HG03025 (cell line): Measurements from ENCODE around the gene NFIB.

Source experiments
- ATAC-seq: cut with Tn5 transposase; IDR thresholded peaks from one replicate; pipeline ENCODE4 v1.9.1; 2021; ENCODE audit warnings: mild to moderate bottlenecking, moderate library complexity; ENCODE audit not compliant: unreplicated experiment, low FRiP score

Gene NFIB

DNA sequence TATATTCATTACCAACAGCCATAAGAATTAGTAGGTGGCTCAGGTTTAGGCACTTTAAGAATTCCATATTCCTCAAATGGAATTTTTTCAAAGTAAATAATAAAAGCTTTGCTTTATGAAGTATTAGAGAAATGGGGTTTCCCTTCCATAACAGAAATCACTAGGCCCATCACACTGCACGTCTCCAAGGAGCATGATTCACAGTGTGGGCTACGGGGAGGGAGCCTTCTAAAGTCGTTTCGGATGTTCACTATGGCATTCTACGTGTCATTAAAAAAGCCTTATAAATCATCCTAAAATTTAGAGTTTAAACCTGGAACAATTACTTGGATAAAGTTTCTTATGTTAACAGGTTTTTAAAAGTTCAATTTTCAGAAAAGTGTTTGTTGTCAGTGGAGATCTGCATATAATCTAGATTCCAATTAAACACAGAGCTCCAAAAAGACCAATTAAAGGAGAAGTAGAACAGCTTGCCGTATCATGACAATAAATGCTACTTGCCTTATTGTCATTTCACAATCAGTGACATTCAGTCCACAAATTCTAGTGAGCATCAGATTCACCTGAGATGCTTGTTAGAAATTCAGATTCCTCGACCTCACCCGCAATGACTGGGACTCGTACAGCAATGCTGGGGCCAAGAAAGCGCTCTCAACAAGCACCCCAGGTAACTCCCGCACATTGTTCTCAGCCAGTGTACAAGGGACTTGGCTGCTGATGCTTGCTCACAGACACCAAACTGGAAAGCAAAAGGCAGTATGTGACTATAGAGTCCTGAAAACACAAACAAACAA, 115.7 kb downstream of the NFIB start:
- ATAC-seq: no peak

DNA sequence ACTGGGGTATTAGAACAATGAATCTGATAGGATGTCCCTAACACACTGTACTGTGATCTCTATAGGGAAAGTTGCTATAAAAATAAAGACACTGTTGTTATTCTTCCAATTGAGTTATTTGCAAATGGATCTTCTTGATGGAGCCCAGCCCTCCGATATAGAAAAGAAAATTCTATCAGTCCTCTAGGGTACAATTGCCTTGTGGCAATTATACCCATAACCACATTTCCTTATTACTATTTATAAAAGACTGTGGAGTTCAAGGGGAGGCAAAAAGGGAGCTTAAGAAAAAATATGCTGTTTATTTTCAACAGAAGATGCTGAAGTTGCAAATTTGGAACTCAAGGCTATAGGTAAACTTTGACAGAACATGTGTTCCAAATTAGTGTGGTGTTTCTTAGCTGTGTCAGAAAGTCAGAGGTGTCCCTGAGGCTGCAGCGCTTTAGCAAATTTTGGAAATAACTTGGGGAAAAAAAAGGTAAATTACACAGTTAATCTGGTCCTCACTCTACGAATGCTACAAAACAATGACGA, 116.5 kb downstream of the NFIB start:
- no peak for ATAC-seq

DNA sequence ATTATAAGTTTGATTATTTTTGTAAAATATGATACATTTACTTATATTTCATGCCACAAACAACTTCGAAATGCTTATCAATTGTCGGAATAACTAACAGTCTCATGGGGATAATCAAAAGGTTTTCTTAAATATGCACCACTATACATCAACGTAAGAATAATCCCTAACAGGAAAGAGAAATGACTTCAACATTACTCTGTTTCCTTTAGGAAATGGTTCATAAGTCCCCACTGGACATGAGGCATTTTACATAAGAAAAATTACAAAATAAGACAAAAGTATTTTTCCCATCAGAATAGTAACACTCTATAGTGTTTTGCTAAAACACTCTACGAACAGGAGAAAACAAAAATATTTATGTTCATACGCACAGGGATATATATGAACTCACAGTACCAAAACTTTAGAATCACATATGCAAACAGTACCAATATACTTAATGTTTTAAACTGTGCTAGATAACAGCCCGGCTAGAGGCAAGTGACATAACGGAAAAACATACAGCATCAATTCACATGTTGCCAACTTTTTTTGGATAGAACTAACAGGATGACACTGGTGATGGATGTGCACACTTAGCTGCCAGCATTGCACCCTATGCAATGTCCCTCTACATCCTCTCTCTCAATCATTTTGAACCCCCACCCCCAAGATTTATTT, 120.5 kb downstream of the NFIB start:
- ATAC-seq: no peak

DNA sequence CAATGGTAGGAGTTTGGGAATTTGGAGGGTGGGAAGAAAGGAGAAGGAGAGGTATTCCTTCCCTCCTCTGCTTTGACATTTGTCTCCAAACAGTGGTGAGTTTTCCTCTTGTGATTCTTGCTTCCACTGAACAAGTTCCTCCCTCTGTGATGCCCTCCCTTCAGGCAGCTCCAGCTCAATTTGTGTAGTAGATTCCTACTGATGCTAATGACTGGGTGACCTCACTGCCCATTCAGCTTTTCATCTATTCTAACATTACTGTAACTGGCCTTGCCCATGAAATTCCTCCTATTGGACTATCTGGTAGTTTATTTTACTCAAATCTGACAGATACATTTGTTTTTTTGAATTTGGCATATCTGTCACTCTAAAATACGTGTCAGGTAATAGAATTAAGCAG, 121.4 kb downstream of the NFIB start:
- no peak for ATAC-seq

DNA sequence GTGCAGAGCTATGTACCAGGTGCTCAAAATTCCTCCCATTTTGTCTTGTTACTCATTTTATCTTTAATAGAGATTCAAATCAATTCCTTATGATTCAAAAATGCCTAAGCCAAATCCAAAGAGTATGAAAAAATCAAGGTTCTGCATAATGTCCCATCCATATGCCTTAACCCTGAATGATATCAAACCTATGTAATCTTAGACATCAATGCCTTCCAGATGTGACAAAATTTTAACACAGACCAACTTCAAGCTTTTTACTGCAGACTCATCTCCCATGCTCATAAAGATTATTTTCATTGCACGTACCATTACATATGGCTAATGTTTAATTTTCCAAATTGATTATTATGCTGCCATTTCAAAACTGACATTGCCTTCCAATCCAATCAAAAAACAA, 122.4 kb downstream of the NFIB start:
- no peak for ATAC-seq

DNA sequence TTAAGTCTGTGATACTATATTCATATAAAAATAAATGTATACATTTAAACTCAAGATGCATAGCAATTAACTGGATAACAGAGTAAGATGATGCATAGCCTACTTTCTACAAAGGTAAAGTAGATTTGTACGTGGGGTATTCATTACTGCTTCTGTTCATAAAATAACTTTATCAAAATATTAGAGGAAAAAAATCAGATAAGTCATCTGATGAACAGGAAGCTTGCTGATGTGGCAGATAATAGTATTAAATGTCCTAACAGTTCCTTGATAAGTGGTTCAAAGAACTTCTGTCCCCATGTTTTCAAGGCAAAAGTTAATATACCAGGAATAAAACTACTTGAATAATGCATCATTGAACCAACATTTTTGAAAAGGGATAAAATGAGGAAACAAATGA, 123.7 kb downstream of the NFIB start:
- ATAC-seq: no peak

DNA sequence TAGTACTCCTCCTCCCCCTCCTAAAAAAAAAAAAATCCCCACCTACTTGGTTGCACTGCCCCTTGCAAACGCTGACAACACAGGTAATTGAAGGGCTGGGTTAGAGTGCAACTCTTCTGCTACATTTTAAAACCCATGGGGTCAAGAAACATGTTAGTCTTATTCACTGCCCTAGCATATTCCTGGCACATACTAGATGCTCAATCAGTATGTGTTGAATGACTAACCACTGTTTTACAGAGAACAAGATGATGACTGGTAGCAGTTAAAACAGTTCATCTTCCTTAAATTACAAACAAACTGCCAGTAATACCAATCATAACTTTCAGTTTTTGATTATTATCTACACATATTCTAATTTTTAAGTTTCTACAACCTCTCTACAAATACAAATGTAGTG, 124.4 kb downstream of the NFIB start:
- ATAC-seq: no peak

DNA sequence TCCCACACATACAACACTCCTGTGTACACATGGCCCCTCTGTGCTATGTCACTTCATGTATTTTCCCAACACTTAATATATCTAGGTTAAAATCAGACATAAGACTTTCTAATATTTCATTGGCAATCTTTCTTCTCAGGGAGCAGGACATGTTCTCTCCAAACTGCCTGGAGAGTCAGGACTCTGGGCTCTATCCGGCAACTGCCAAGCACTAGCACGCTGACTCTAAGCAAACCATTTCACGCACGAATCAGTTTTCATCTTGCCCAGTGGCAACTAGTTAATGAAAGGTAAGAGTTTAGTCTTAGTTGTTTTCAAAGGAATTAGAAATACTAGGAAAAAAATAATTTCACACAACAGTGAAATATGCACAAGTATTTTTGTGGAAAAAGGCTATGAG, 124.8 kb downstream of the NFIB start:
- no peak for ATAC-seq

DNA sequence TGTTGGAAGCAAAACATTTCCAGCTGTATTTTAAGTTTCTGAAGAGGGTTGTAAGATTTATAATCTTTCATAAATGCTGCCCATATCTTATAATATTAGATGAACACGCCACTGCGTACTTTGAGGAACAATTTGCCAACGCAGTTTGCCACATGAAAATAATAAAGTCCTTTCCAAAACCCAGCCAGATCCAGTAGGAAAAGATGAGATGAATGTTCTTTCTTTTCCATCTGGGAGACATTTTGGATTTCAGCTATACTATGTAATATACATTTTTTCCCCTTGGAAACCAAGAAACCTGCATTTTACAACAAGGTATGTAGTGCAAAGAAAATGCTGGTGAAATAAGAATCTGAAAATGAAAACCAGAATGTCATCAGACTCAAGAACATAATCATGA, 125.4 kb downstream of the NFIB start:
- ATAC-seq: no peak

DNA sequence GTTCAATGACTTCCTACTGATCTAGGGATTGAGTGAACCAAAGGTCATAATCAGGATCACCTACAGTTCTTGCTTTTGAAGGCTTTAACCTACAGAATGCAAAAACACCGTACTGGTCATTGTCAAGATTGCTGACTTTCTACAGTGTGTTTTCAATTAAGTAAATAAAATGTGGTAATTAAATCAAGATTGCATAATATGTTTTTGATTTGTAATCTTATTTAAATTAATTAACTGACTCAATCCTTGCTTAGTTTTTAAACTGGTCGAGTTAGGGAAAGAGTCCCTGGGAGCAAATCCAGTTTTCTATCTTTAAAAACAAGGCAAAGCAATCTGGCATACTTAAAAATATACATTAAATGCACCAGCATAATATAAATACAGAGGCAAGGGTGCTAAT, 125.9 kb downstream of the NFIB start:
- no peak for ATAC-seq

DNA sequence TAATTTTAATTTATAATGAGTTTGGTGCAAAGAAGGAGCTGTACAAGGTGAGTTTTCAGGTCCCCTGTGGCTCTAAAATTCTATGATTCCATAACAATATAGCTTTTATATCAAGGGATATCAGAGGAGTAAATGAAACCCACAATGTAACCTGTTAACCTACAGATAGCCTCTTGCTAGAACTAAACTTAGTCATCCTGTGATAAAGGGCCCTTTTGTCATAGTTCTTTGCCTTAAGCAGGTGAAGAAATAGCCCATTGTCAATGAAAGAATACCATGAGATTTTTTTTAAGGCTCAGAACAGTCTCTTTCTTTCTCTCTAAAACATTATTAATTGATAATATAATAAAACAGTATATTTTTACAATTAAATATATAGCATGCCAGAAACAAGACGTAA, 127.8 kb downstream of the NFIB start:
- no peak for ATAC-seq

DNA sequence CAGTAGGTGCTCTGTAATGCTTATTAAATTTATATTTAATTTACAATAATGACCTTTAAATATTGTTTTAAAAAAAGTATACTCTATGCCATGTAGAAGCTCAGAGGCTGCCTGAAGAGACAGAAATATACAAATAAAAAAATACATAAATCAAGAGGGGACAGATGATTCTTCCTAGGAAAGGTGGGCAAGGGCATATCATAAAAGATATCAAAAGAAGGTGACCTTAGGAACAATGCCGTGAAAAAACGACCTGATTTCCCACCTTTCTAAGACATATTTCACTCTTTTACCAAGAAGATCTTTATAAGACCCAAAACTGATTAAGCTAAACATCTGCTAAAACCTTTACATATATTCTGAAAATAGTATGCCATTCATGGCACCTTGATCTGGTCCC, 128.9 kb downstream of the NFIB start:
- no peak for ATAC-seq

DNA sequence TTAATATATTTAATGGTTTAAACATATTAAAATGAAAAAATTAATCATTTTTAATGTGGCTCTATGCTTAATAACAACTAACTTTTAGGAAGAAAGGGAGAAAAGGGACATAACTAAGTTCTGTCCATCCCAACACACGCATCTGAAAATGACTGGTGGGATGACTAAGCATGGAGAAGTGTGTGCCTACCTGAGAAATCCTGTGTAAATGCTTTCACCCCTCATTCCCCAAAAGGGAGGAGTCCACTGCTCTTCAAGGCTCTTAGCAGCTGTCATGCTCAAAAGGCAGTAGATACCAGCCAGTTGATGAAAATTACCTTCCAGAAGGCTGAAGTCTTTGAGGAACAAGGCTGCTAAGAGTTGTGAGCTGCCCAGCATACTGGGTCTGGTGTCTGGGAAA, 130.9 kb downstream of the NFIB start:
- ATAC-seq: no peak

DNA sequence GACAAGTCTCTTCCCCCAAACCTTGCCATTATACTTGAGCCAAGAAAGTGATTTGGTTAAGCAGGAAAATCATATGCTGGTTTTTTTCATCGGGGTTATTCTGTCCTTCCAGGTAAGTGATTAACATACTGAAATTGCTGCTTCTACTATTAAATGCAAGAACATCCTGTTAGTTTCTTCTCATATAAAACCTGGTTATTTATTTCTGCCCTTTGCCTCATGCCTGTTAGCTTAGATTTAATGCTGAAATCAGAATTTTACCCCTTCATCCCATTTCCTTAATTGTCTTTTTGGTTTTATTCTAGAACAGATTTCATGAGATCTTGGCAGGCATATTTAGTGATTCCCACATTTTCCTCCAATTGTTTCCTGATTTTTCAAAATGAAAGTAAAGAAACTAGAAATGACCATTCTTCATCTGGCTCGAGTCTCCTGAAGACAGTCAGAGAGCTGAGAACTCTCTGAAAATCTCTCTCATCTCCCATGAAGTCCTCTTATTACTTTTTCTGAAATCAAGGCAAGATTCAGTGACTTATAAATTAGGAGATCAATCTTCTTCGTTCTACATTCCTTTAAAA, 132.9 kb downstream of the NFIB start:
- no peak for ATAC-seq

DNA sequence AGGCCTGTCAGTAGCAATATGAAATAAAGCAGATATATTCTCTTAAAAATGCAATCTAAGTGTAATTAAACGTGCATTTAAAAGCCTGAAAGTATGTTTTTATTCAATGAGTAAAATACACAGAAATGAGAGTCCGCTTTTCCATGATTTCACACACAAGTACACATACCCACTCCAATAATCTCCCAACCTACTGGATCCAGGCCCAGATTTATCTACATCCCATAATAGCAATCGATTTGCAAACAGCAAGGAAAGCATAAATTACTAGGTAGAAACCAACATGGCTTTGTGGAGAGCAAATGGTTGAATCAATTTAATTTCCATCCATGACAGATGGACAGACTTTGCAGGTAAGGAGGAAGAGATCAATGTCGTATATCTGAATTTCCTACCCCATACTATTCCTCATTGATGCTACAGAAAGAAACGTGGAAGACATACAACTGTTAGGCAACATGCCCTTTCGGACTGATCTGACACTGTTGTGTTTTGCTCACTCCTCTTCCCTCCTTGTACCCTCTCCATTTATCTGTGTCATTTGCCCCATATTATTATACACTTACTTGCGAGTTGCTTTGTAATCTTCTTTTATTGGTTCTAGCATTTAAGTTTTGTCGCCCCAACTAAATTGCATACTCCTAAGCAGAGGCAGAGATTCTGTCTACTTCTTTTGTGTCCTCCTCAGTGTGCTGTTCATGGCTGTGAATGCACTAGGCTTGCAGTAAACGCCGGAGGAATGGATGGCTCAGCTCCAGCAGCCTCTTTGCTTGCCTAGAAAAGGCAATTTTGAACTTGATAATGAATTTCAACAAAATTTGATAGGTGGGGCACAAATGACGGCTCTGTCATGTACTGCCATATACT, 133.6 kb downstream of the NFIB start:
- no peak for ATAC-seq

DNA sequence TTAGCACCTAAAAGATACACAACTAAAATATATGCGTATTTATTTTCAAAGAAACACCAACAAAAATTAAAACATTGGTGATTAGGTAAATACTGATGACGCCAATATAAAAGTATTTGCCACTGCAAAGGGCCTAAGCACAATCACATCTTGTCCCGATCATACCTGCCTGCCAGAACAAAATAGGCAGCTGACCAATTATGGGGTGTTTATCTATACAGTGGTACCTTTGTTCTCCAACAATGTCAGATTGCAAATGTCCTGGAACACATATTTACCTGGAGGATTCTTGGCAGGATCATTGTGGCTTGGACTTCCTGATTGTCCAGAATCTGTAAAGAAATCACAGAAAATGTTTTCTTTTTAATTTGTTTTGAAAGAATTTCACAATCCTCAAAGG, 134.5 kb downstream of the NFIB start:
- no peak for ATAC-seq

DNA sequence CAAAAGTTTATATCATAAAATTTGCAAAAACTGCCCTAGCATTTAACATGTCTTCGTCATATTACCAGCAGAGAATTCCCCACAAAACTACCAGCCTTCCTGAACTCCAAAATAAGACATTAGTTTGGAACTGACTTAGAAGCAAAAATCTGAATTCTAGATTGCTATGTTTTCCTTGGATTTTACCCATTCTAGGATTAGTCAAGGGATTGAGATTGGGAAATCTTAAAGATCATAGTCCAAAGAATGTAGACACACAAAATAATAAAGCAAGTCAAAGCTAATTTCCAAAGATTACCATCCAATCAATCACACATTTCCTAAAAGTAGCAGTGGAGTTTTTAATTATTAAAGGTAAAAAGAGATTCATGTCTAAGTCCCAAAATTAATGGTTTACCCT, 138.2 kb downstream of the NFIB start:
- ATAC-seq: no peak

DNA sequence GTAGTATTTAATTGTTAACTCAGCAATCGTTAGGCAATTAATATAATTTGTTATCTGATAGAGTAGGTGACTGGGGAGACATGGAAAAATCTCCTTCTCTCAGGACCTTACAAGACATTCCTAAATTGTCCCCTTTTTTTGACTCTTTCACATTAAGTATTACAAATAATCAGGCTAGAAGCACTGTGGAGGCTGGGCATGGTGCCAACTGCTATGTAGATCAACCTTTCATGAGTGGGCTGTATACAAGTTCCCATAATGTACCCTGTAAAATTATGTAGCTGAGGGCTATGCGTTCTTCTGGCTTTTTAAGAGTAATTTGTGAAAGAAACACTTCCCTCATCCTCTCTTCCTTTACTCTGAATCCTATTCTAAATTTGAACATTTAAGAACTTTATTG, 140.2 kb downstream of the NFIB start:
- no peak for ATAC-seq

DNA sequence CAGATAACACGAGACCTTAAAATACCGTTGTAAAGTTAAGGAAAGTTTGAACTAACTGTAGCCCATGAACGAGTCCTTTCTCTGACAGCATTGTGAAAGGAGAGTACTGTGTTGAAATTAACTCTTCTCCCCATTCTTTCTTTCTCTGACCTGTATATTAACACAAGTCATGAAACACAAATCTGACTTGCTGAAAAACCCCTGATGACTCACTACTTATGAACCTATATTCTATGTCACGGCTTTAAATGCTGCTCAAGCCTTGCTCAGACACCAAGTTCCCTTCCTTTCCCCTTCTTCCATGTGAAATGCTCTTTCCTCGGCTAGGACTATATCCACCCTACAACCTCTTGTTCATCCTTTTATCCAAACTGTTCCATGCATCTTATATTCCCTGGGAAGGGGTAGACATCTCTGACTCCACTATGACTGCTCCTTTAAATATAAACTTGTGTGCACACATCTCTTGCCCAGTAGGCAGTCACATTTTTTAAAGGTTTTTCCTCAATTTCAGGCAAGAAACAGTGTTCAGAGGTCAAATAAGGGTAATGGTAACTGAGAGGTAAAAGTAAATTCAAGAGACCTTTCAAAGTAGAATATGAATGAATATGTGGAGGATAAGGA, 142.9 kb downstream of the NFIB start:
- no peak for ATAC-seq

DNA sequence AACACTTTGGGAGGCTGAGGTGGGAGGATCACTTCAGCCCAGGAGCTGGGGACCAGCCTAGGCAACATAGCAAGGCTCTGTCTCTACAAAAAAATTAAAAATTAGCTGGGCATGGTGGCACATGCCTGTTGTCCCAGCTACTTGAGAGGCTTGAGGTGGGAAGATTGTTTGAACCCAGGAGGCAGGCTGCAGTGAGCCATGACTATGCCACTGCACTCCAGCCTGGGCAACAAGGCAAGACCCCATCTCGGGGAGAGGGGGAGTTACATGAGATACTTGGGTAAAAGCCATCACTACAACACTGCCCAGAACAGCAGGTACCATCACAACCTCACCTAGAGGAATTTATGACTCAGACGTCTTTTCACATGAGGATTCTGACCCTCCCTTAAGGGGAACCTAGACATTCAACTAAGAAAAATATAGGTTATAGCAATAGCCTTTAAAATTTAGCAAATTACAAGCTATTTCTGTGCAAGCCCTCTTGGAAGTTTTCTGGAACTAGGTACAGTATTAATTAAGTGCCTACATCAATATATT, 143.5 kb downstream of the NFIB start:
- no peak for ATAC-seq
